ENCODE results near the gene CD44.

DNA sequence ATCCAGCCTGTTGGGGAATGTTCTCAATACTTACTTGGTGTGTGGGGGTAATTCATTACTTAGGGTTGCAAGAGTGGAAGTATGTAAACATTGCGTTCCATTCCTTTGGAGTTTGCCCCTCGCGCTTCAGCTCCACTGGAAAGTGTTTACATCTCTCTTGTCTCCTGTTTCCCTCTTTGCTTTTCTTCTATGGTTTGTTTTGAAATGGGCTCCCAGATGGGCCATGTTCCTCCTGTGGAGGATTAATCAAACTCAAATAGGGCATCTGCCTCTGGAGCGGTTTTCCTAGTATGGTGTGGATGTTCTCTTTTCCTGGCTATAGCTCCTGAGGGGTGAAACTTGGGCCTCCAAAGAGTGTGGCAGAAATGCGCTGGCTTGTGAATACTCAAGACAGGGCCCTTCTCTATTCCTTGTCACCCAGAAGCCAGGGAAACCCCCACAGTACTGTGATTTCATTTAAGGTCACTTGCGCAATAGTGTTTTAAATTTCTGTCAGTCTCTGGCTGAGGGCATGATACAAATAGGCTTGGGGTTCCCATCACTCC, 51.9 kb downstream of the CD44 start:
- no peak for TF ChIP-seq POLR2AphosphoS5 (IDR thresholded peaks at IDR 0.05)
- TF ChIP-seq, protein P1, sequence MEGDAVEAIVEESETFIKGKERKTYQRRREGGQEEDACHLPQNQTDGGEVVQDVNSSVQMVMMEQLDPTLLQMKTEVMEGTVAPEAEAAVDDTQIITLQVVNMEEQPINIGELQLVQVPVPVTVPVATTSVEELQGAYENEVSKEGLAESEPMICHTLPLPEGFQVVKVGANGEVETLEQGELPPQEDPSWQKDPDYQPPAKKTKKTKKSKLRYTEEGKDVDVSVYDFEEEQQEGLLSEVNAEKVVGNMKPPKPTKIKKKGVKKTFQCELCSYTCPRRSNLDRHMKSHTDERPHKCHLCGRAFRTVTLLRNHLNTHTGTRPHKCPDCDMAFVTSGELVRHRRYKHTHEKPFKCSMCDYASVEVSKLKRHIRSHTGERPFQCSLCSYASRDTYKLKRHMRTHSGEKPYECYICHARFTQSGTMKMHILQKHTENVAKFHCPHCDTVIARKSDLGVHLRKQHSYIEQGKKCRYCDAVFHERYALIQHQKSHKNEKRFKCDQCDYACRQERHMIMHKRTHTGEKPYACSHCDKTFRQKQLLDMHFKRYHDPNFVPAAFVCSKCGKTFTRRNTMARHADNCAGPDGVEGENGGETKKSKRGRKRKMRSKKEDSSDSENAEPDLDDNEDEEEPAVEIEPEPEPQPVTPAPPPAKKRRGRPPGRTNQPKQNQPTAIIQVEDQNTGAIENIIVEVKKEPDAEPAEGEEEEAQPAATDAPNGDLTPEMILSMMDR (IDR thresholded peaks at IDR 0.05): no peak
